Activated T-helper 1 cell treated with anti-CD3 and anti-CD28 coated beads, Interleukin-12 subunit alpha, Interleukin-12 subunit beta, Interleukin-2, Interleukin-4 antibody, amounts not matched to agents 30 ng/mL and 10 ng/mL and 1 ng/mL, durations not matched to agents 14 hours and 24 hours and 36 hours (primary cell): ENCODE results near the gene TAF4. TPM values are rescaled to one million over a fixed set of nuclear protein-coding genes. Genes with fewer than 3 reads are reported as not detected.

Experiments
- DNase-seq: peaks from one replicate; pipeline ENCODE4 v3.0.0; 2021; ENCODE audit warnings: low spot score
- H3K27ac Mint-ChIP-seq: one replicate; pipeline ENCODE4 v1.8.0; 2021; ENCODE audit warnings: mild to moderate bottlenecking, mixed read lengths
- H3K27me3 Mint-ChIP-seq: one replicate; pipeline ENCODE4 v1.8.0; 2022; ENCODE audit warnings: mild to moderate bottlenecking, moderate library complexity, mixed read lengths; ENCODE audit not compliant: insufficient read depth
- H3K36me3 Mint-ChIP-seq: one replicate; pipeline ENCODE4 v1.8.0; 2021; ENCODE audit warnings: low read depth, mixed read lengths
- H3K4me1 Mint-ChIP-seq: one replicate; pipeline ENCODE4 v1.8.0; 2021; ENCODE audit warnings: low read depth, mixed read lengths
- H3K4me3 Mint-ChIP-seq: one replicate; pipeline ENCODE4 v1.8.0; 2021; ENCODE audit warnings: mild to moderate bottlenecking, moderate library complexity, mixed read lengths
- H3K9me3 Mint-ChIP-seq: one replicate; pipeline ENCODE4 v1.8.0; 2021; ENCODE audit warnings: mixed read lengths
- intact Hi-C: fragments of 100-400 bp; cut with micrococcal nuclease; formaldehyde crosslinking; loops from one replicate; pipeline ENCODE4 v1.15.1; 2024
- total RNA-seq: library from RNA; stranded (reverse); gene quantifications from 2 replicates; pipeline ENCODE4 v1.2.3, GENCODE V29; 2022

Gene TAF4
- total RNA-seq, 1 donor from 2014 or later: 28.3 TPM

DNA sequence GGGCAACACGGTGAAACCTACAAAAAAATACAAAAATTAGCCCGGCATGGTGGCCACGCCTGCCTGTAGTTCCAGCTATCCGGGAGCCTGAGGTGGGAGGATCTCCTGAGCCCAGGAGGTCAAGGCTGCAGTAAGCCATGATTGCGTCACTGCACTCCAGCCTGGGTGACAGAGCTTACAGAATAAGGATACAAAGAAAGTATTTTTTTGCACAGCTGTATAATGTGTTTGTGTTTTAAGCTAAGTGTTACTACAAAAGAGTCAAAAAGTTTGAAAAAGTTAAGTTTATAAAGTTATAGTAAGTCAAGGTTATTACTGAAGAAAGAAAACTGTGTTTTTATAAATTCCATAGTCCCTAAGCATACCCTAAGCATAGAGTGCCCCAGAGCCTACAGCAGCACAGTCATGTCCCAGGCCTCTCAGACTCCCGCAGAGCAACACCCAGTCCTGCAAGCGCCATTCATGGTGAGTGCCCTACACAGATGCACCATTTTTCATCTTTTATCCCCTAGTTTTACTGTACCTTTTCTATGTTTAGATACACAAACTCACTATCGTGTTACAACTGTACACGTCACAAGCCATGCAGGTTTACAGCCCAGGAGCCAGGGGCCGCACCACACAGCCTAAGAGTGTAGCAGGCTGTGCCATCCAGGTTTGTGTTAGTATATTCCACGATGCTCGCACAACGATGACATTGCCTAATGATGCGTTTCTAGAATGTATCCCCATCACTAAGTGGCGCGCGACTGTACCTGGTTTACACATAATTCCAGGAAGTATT lies 22.4 kb downstream of the TAF4 start:
- Mint-ChIP-seq H3K27ac (no peak overlapping the region), H3K4me1 (no peaks in the 10 kb centered on the region), H3K27me3 (no peaks in the 10 kb centered on the region), H3K36me3 (peaks cover 2% of the 10 kb centered on the region), H3K4me3 (no peak overlapping the region), H3K9me3 (no peaks in the 10 kb centered on the region)
- no peak for DNase-seq
- intact Hi-C loops: no loop called here

DNA sequence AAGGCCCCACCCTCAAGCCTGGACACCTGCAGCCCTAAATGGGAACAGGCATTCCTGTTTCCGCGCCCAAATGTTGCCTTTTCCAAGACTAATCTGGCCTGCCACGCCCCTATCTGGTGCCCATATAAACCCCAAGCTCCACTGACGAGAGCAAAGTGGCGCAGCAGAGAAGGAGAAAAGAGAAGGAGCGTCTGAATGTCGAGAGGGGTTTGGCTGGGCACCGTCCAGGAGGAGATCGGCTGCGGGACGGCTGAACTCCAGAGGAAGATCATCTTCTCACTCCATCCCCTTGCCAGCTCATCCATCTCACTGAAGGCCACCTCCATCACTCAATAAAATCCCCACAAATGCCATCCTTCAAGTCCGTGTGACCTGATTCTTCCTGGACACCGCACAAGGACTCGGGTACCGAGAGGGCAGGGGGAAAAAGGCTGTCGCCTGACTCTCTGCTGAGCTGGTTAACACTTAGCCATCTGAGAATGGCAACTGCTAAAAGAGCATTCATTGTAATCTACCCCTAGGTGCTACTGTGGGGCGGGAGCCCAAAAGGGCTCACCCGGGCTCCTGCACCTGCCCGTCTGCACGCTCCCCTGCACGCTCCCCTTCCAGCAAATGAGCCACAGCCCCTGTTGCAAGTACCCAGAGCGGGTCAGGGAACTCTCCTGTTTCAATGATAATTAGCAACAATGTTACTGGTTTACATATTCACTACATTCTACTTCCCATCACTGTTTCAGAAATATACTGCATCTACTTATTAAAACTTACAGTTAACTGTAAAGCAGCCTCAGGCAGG lies 23.5 kb downstream of the TAF4 start:
- Mint-ChIP-seq H3K27me3 (no peaks in the 10 kb centered on the region), H3K27ac (no peak overlapping the region)
- intact Hi-C loops: no loop called here

DNA sequence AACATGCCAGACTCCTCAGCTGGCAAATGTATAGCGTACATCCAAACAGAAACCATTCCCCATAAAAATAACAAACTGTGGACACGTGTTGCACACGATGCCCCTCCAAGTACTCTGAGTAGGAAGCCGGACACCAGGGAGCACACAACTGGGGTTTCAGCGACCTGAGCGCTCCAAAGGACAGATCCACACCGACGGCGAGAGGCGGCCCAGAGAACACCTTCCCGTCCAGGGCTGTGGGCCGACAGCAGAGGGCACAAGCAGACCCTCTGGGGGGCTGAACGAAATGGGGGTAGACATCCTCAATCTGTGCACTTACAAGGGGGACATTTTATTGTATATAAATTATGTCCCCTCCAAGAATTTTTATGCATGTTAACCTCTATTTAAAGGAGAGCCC lies 24.7 kb downstream of the TAF4 start:
- peaks cover 2% of the 10 kb centered on the region for H3K36me3 Mint-ChIP-seq
- no peak for DNase-seq
- H3K27me3 Mint-ChIP-seq: no peaks in the 10 kb centered on the region
- intact Hi-C loops: no loop called here
- no peaks in the 10 kb centered on the region for H3K4me1 Mint-ChIP-seq
- no peak overlapping the region for H3K27ac Mint-ChIP-seq
- no peaks in the 10 kb centered on the region for H3K9me3 Mint-ChIP-seq
- no peak overlapping the region for H3K4me3 Mint-ChIP-seq

More for the DNA sequence above, 23.5 kb downstream of the TAF4 start:
- Mint-ChIP-seq H3K9me3 (no peaks in the 10 kb centered on the region), H3K4me1 (no peaks in the 10 kb centered on the region), H3K36me3 (peaks cover 2% of the 10 kb centered on the region), H3K4me3 (no peak overlapping the region)
- no peak for DNase-seq

DNA sequence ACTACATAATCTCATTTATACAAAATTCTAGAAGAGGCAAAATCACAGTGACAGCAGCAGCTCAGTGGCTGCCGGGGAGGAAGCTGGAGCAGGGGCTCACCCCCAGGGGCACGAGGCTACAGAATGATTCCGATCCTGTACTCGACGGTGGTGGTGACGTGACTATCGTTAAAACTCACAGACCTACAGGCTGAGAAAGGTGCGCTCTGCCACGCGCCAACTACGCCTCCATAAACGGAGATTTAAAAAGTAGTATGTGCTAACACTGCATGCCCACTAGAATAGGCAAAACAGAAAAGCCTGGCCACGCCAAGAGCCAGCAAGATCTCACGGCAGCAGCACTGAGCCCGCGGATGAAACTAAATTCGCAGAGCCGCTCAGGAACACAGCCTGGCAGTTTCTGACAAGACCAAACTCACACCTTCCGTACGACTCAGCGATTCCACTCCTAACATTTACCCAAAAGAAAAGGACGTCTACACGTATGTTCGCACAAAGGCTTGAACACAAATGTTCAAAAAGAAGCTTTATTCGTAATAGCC lies 25.2 kb downstream of the TAF4 start:
- no peaks in the 10 kb centered on the region for H3K9me3 Mint-ChIP-seq
- intact Hi-C loops: no loop called here
- no peak for DNase-seq
- peaks cover 2% of the 10 kb centered on the region for H3K36me3 Mint-ChIP-seq
- H3K27me3 Mint-ChIP-seq: no peaks in the 10 kb centered on the region
- H3K4me3 Mint-ChIP-seq: no peak overlapping the region
- H3K4me1 Mint-ChIP-seq: no peaks in the 10 kb centered on the region
- H3K27ac Mint-ChIP-seq: no peak overlapping the region

DNA sequence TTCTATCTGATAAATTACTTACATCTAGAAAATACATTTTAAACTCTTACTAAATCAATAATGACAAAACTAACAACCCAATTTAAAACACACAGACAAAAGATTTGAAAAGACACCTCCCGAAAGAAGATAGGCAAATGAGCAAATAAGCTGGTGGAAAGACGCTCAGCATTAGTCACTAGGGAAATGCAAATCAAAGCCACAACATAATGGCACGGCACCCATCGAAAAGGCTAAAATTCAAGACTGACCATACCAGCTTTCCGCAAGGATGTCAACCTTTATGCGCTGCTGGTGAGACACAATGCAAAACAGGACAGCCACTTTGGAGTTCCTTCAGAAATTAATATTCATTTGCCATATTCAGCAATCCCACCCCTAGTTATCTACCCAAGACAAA lies 25.9 kb downstream of the TAF4 start:
- H3K9me3 Mint-ChIP-seq: no peaks in the 10 kb centered on the region
- H3K36me3 Mint-ChIP-seq: peaks cover 2% of the 10 kb centered on the region
- H3K27me3 Mint-ChIP-seq: no peaks in the 10 kb centered on the region
- no peaks in the 10 kb centered on the region for H3K4me1 Mint-ChIP-seq
- no peak overlapping the region for H3K4me3 Mint-ChIP-seq
- intact Hi-C loops: no loop called here
- no peak for DNase-seq
- H3K27ac Mint-ChIP-seq: no peak overlapping the region

DNA sequence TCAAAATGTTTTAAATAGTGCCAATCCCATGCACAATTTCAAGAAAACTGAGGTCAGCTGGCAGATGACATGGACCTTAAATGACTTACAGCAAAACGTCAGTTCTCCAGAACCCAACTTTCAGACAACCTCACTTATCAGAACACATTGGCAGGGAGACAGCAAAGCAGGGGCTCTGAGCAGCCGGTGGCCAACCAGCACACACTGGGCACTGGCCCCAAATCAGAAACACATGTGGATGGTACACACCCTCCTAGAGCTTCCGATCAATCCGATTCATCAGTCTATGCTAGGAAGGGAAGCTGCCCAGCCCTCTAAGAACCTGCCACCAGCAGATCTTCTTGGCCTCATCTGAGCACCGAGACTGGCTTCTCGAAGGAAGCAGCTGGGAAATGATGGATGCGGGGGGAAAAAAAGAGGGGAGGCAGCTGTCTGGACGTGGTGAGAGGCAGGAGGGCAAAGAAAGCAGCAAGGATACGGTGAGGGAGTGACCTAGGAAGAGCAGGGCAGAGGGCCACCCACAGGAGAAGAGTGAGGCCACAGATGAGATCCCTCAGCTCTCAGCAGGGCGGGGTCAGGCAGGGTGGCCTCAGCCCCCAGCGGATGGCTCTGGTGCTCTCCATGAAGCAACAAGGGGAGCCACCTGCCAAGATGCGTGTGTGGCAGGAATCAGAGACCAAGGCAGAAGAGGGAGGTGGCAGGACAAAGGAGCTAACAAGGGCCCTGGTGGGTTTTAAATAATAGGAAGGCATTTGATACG lies 32.9 kb downstream of the TAF4 start:
- Mint-ChIP-seq H3K4me3 (no peak overlapping the region), H3K27ac (no peak overlapping the region), H3K36me3 (no peaks in the 10 kb centered on the region), H3K27me3 (no peaks in the 10 kb centered on the region), H3K4me1 (peaks cover 28% of the 10 kb centered on the region), H3K9me3 (no peaks in the 10 kb centered on the region)
- no peak for DNase-seq
- intact Hi-C loops: no loop called here

DNA sequence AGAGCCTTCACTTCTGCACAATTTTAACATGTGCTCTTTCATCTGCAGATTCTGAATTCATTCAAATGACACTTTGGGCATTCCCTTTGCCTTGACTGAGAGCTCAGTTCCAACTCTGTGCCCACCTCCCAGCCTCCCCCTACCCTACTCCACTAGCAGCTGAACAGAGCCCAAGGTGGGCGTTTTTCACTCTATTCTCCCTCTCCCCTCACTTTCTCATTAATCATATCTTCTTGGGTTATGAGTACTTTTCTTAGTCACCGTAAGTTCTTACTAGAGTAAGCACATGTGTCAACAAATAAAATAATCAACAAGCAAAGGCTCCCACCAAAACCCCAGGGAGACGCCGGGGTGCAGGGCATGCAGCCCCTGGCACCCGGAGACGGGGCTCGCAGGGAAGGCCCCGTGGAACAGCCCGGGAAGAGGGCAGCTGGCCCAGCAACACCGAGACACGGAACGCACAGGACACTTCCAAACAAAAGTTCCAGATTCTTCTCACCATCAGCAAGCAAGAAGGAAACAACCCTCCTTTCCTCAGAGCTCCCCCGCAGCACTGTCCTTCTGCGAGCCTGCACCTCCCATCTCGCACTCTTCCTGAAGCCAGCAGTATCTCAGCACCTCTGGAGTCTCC lies 34.1 kb downstream of the TAF4 start:
- peak overlapping the region; percentile 78 for H3K27ac Mint-ChIP-seq
- no peak for DNase-seq
- peak overlapping the region; percentile 39 for H3K4me3 Mint-ChIP-seq
- intact Hi-C loops: no loop called here
- no peaks in the 10 kb centered on the region for H3K9me3 Mint-ChIP-seq
- no peaks in the 10 kb centered on the region for H3K36me3 Mint-ChIP-seq
- H3K27me3 Mint-ChIP-seq: no peaks in the 10 kb centered on the region
- peaks cover 28% of the 10 kb centered on the region for H3K4me1 Mint-ChIP-seq

DNA sequence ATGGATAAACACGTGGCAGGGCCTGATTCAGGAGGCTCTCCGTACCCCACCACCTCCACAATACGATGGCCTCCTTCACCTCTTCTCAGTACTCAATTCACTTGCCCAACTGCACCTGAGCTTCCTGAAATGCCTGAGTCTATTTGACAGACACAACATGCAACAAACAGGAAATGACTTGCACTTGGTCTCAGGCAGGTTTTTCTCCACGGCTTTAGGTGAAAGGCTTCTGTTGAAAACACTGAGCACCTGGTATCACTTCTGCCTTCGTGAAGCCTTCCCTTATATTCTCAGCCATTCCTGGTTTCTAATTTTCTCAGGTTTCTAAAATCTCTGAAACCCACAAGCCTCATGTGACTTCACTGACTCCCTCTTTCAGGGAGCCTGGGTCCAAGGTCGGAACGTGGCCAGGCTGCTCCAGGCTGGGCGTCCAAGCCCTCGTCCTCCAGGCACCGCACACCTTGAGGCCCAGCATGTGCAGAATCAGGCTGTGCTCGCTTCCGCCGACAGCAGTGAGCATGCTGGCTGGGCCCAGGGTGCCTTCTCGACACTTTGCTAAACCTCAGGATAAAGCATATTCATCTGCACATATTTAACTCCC lies 34.7 kb downstream of the TAF4 start:
- Mint-ChIP-seq H3K4me1 (peaks cover 32% of the 10 kb centered on the region), H3K27me3 (no peaks in the 10 kb centered on the region), H3K4me3 (no peak overlapping the region), H3K36me3 (no peaks in the 10 kb centered on the region), H3K9me3 (no peaks in the 10 kb centered on the region), H3K27ac (peak overlapping the region; percentile 78)
- intact Hi-C loops: no loop called here
- DNase-seq: peak; percentile 25

DNA sequence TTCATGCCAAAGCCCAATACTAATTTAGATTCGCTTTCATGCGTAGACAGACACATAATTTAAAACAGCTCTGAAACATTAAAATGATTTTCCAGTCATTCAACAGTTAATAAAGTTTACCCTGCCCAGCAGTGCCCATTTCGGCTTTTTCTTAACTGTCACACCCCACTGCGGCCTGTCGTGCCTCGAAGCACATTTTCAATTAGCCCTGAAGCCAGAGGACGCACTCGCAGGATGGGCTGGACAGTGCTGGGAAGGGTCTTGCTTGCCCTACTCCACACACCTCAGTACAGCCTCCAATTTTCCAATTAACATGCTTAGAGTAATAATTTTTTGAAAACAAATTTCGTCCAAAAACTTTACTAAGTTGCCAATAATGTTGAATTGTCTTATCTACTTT lies 35.3 kb downstream of the TAF4 start:
- Mint-ChIP-seq H3K27me3 (no peaks in the 10 kb centered on the region), H3K4me3 (no peak overlapping the region), H3K9me3 (no peaks in the 10 kb centered on the region), H3K4me1 (peaks cover 37% of the 10 kb centered on the region), H3K36me3 (no peaks in the 10 kb centered on the region), H3K27ac (peak overlapping the region; percentile 78)
- intact Hi-C loops: no loop called here
- no peak for DNase-seq

DNA sequence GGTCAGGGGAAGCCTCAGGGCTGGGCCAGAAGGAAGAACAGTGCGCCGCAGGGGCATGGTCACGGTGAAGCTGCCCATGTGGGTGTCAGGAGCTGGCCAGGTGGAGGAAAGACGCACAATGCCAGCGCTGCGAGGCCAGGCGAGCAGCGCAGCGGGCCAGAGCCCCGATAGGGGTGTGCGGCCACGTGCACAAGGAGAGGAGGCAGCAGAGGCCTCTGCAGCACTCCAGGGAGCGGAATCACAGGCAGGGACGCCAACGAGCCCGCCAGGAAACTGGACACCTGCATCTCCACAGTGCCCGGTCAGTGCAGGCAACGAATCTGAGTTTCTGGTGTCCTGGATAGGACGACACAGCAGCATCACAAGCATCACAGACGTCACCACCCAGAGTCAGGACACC lies 35.7 kb downstream of the TAF4 start:
- Mint-ChIP-seq H3K27ac (no peak overlapping the region), H3K36me3 (no peaks in the 10 kb centered on the region), H3K4me1 (peaks cover 37% of the 10 kb centered on the region), H3K27me3 (no peaks in the 10 kb centered on the region), H3K9me3 (no peaks in the 10 kb centered on the region), H3K4me3 (no peak overlapping the region)
- DNase-seq: no peak
- intact Hi-C loops: loop anchor here (5.0 kb wide), 1 partner anchor 107 kb away; no protein-coding TSS in a partner anchor

DNA sequence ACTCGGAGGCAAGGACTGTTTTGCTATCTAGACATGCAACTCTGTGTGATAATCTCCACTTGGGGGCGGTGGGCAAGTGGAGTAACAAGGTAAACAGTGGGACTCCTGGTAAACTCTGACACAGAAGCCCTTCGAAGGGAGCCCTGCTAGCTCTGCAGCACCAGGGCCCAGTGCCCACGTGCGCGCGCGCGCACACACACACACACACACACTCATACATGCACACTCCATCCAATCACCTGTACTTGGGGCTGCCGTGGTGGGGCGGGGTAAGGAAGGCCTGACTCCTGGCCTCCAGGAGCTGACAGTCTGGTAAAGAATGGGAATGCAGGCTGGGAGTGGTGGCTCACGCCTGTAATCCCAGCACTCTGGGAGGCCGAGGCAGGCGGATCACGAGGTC lies 36.4 kb downstream of the TAF4 start:
- Mint-ChIP-seq H3K9me3 (no peaks in the 10 kb centered on the region), H3K27me3 (no peaks in the 10 kb centered on the region), H3K36me3 (no peaks in the 10 kb centered on the region), H3K4me1 (peaks cover 37% of the 10 kb centered on the region), H3K4me3 (no peak overlapping the region), H3K27ac (no peak overlapping the region)
- DNase-seq: no peak
- intact Hi-C loops: loop anchor here (5.0 kb wide), 1 partner anchor 108 kb away; no protein-coding TSS in a partner anchor

DNA sequence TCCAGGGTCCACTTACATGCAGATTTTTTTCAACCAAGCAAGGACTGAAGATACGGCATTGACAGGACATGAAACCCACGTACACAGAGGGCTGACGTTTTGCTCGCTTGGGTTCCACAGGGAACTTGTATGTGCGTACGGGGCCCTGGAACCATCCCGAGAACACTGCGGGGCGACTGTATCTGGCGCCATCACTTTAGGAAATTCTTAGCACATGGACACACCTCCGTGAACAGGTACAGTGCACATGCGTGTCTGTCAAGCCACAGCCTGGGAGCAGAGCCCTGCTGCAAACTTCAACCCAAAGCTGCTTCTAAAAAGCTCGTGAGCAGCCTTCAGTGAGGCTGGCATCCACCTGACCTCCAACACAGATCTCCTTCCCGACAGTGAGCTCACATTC lies 37.3 kb downstream of the TAF4 start:
- H3K27ac Mint-ChIP-seq: no peak overlapping the region
- no peak overlapping the region for H3K4me3 Mint-ChIP-seq
- intact Hi-C loops: loop anchor here (5.0 kb wide), 1 partner anchor 109 kb away; no protein-coding TSS in a partner anchor
- H3K36me3 Mint-ChIP-seq: no peaks in the 10 kb centered on the region
- peaks cover 37% of the 10 kb centered on the region for H3K4me1 Mint-ChIP-seq
- H3K27me3 Mint-ChIP-seq: no peaks in the 10 kb centered on the region
- DNase-seq: no peak
- no peaks in the 10 kb centered on the region for H3K9me3 Mint-ChIP-seq
